Mucosa of descending colon (tissue), 3 donors: ENCODE results near the gene SH2B2. TPM values are rescaled to one million over a fixed set of nuclear protein-coding genes. Genes with fewer than 3 reads are reported as not detected.

Experiments
- ATAC-seq: fragments of 200-7000 bp; cut with Tn5 transposase; one replicate; pipeline ENCODE4 v1.9.1; 2020; ENCODE audit warnings: mild to moderate bottlenecking, moderate library complexity
- DNase-seq, 3 donors: peaks; one replicate each; pipeline ENCODE4 v3.0.0-alpha.2; 2020
- H3K36me3 ChIP-seq: fragments of 200-600 bp; one replicate; pipeline ENCODE4 v1.8.0; 2021; ENCODE audit warnings: low read depth, mild to moderate bottlenecking
- H3K4me1 ChIP-seq: fragments of 200-600 bp; one replicate; pipeline ENCODE4 v1.8.0; 2021; ENCODE audit warnings: low read depth, mild to moderate bottlenecking
- H3K4me3 ChIP-seq: fragments of 200-600 bp; one replicate; pipeline ENCODE4 v1.8.0; 2021; ENCODE audit warnings: mild to moderate bottlenecking
- H3K9me3 ChIP-seq: fragments of 200-600 bp; one replicate; pipeline ENCODE4 v1.8.0; 2021; ENCODE audit warnings: mild to moderate bottlenecking
- CTCF ChIP-seq: fragments of 200-600 bp; IDR thresholded peaks from one replicate; pipeline ENCODE4 v1.8.0; 2022; ENCODE audit warnings: antibody characterized with exemption, mild to moderate bottlenecking
- intact Hi-C, 2 donors: fragments of 100-400 bp; cut with DNase I in 1 of 2; cut with micrococcal nuclease in 1 of 2; formaldehyde crosslinking; loops; one replicate each; pipeline versions ENCODE4 v1.11.0 to v1.11.1; 2022; cut with DNase I, micrococcal nuclease
- total RNA-seq, 3 donors: library from RNA; stranded (reverse); fragmentation: NEBNext Ultra II Directional in 2 of 3; extraction: Animal tissue kit (Norgen Biotek cat#: 25700) in 2 of 3; gene quantifications; one replicate each; pipeline versions ENCODE4 v1.2.1 to v1.2.4, GENCODE V29; 2021 to 2023
- donor health status: DM: no; HTN: no; CAD: no; lungs with moderate emphysema.
- donor health status: DM: no; HTN: no; CAD: no.
- donor health status: DM: no; HTN: yes; CAD: no.

The SH2B2 gene
- total RNA-seq, 3 donors from 2014 or later: 2.3 to 3.7 (median 2.7) TPM

DNA sequence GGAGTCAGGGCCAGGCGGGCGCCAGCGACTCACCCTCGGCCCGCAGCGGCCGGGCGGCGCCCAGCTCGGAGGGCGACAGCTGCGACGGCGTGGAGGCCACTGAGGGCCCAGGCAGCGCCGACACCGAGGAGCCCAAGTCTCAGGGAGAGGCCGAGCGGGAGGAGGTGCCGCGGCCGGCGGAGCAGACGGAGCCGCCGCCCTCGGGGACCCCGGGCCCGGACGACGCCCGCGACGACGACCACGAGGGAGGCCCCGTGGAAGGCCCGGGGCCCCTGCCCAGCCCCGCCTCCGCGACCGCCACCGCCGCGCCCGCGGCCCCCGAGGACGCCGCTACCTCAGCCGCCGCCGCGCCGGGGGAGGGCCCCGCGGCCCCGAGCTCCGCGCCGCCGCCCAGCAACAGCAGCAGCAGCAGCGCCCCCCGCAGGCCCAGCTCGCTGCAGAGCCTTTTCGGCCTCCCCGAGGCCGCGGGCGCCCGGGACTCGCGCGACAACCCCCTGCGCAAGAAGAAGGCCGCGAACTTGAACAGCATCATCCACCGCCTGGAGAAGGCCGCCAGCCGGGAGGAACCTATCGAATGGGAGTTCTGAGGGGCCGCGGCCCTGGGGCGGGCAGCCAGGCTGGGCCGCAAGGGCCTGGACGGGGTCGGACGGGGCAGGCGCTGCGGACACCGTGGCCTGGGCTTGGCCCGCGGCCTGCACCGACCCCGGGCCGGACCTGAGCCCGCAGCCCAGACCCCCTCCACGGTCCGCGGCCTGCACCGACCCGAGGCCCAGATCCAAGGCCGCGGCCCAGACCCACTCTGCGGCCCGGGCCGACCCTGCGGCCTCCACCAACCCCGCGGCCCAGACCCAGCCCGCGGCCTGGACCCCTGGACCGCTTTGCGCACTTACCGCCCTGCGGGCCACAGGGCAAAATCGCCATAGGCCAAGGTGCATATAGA, 37.9 kb upstream of the SH2B2 start:
- Histone ChIP-seq H3K4me1 (no peaks in the 10 kb centered on the region), H3K36me3 (no peaks in the 10 kb centered on the region), H3K4me3 (no peak overlapping the region), H3K9me3 (no peaks in the 10 kb centered on the region)
- no peak for TF ChIP-seq CTCF
- ATAC-seq (no peak), DNase-seq (no peak)
- intact Hi-C loops: no loop called here

DNA sequence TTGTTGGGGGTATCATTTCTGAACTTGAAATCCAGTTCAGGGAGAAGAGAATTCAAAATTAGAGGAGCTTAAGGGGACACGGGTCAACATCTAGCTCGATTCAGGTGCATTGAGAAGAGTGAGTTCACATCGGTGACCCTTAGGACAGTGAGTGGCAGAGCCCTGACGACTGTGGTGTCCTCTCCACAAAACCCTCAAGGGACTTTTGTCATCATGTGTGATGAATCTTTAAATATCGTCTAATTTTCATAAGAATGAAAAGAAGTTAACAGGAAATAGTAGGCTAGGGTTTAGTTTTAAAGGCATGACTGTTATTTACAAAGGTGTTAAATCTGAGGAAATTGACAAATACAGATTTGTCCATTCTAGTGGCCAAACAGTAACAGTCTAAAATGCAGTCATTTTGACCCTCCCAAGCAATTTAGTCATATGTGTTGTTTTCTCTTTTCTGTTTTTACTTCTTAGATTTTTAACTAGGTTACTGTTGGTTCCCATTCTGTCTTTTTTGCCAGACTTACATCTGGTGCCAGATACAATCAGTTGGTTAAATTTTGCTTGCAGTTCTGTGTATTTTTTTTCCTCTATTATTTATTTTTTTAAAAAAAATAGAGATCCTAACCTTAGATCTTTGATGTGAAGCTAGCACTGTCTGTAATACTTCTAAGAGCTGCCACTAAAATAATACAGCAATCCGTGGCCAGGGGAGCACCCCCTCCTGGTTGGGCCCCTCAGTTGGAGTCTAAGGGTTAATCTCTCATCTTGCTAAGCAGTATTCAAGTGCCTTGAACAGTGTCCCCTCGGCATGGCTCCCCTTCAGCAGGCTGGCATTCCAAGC, 34.9 kb upstream of the SH2B2 start:
- Histone ChIP-seq H3K4me1 (no peaks in the 10 kb centered on the region), H3K4me3 (no peak overlapping the region), H3K36me3 (no peaks in the 10 kb centered on the region), H3K9me3 (no peaks in the 10 kb centered on the region)
- intact Hi-C loops: no loop called here
- DNase-seq: no peak
- ATAC-seq: no peak
- no peak for TF ChIP-seq CTCF

GRCh38 chr7:102252366-102252982, 34.2 kb upstream of the SH2B2 start:
- no peaks in the 10 kb centered on the region for H3K4me1 ChIP-seq
- no peaks in the 10 kb centered on the region for H3K9me3 ChIP-seq
- ATAC-seq (no peak), DNase-seq (no peak)
- no peak for TF ChIP-seq CTCF
- intact Hi-C loops: no loop called here
- no peaks in the 10 kb centered on the region for H3K36me3 ChIP-seq
- H3K4me3 ChIP-seq: no peak overlapping the region

DNA sequence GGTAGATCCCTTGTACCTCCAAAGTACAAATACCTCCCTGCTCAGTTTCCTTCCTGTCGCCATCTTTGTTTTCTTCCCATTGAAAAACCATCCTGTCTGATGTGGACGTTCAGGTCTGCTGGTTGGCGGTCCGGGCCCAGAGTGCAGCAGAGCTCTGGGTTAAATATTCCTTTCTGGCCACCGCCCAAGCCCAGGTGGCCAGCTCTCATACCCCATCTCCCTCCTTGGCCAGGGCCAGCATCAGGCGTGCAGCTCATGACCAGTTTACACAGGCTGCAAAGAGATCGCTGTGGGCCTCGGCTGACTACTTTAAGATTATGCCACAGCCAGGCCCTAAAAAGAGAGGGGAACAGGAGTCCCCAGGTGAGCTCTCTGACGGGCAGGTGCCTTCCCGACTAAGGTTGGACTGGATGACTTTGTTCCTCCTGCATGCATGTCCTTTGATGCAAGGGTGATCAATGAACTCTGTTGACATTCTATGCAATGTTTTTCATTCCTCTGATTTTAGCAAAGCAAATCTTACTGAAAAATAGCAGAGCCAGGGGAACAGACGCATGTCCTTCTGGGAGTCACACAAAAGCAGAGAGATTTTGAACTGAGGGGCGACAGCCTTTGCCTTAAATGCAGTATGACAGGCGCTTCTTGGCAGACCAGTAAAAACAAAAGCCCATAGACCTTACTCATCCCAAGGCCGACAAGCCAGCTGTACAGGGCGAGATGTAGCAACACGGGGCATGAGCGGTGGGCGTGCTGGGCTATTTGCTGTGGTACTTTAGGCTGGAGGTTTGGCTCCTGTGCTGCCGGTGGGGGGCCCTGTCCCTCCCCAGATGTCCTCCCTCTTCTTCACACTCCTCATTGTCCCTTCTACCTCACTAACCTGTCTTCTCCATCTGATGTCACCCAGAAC, 33.3 kb upstream of the SH2B2 start:
- H3K9me3 ChIP-seq: no peaks in the 10 kb centered on the region
- no peak overlapping the region for H3K4me3 ChIP-seq
- no peak for ATAC-seq
- no peaks in the 10 kb centered on the region for H3K36me3 ChIP-seq
- H3K4me1 ChIP-seq: no peaks in the 10 kb centered on the region
- intact Hi-C loops: no loop called here
- TF ChIP-seq CTCF: no peak
- no peak for DNase-seq

DNA sequence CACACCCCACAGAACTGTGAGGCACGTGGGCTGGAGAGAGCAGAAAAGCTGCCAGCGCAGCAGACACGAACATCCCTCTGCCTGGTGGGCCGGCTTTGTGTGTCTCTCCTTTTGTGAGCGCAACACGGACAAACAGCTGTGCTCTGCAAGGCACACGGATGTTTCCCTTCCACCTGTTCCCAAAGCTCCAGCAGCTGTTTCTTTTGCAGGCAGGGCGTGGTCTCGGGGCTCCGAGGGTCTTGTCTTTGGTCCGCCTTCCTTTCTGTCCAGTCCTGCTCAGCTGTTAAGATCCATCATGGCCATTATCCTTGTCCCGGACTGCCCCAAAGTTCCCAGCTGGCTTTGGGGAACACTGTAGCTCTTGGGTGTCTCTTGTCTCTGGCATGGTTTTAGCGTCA, 32.7 kb upstream of the SH2B2 start:
- Histone ChIP-seq H3K4me1 (no peaks in the 10 kb centered on the region), H3K36me3 (no peaks in the 10 kb centered on the region), H3K9me3 (no peaks in the 10 kb centered on the region), H3K4me3 (no peak overlapping the region)
- TF ChIP-seq CTCF: no peak
- DNase-seq (no peak), ATAC-seq (no peak)
- intact Hi-C loops: no loop called here
